DMS53 treated with DMSO at 0.1 percent for 48 hours (cell line): ENCODE measurements around the gene LXN.
A peak's percentile ranks its signal among the peaks of the same experiment; 100 is the strongest.

ENCODE experiments used
- DNase-seq: peaks from one replicate; lab custom pipeline; 2025; ENCODE audit not compliant: unreplicated experiment; lab: John Stamatoyannopoulos, UW

The LXN gene

GRCh38 chr3:158671821-158672214 is 630 bp downstream of the LXN start:
- no peak for DNase-seq

GRCh38 chr3:158668506-158668905 is 3.9 kb downstream of the LXN start:
- no peak for DNase-seq

DNA sequence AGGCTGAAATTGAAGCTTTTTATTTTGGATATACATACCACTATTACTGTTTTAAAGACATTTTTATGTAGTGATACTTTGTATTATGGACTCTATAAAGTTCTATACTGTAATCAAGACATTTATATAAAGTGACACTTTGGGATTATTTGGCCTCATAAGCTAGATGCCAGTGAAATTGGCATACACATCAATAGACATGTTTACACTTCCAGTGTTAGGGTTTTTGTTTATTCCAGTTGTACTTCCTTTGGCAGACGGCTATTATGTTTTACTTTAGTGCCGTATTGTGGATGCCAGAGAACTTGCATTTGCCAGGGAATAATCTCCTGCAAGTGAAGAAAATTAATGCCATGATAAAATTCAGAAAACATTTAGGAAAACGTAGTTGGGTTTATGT is 6.0 kb downstream of the LXN start:
- no peak for DNase-seq

DNA sequence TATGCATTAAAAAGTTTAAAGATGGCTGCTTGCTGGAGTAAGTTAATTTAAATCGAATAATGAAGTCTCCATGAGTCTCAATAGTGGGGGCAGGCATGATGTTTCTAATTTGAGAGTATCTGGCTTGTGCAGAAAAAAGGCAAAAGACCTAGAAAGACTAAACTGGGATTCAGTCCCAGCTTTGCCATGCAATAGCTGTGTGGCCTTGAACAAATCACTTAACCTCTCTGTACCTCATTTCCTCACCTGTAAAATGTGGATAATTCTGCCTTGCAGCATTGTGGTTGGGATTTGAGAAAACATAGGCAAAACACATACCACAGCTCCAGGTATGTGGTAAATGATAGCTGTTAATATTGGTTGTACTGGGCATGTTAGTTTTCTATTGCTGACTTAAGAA is 8.6 kb downstream of the LXN start:
- no peak for DNase-seq

GRCh38 chr3:158663246-158663645 is 9.2 kb downstream of the LXN start:
- DNase-seq = no peak

DNA sequence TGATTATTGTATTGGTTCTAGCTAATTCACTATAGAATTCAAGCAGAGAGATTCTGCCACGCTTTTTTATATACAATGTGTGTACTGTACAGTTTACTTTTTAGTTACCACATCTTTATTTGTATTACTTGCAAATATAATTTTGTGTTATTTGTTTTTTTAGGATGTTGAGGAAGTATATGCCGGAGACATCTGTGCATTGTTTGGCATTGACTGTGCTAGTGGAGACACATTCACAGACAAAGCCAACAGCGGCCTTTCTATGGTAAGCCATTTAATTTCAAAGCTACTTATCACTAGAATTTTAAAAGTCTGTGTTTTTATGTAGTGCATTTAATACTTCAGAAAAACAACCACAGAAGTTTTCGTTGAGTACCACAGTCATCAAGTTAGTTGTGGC is 11.7 kb downstream of the LXN start:
- no peak for DNase-seq

- DNase-seq = no peak
Measured at GRCh38 chr3:158659454-158660237, 12.8 kb downstream of the LXN start.

- DNase-seq = no peak
Measured at GRCh38 chr3:158658889-158659288, 13.6 kb downstream of the LXN start.

DNA sequence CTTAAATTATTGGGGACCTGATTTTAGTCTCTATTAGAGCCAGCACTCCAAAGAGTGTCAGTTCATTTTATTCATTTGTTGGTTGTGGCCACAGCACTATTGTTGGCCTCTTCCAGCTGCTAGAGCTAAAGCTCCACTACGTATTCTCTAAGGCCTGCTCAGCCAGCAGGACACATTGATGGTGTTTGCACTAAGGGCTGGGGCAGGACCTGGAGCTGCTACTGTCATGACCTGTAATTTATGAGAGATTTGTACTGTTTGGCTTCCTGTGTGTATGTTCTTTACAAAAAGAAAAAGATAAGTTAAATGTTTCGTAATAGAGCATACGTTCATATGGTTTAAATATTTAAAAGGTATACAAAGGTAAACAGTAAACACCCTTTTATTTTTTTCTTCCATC is 20.0 kb downstream of the LXN start:
- DNase-seq = no peak

GRCh38 chr3:158651192-158651591 is 21.3 kb downstream of the LXN start:
- DNase-seq = no peak

- DNase-seq = no peak
Measured at GRCh38 chr3:158649791-158650190, 22.7 kb downstream of the LXN start.

GRCh38 chr3:158644345-158644908 is 28.0 kb downstream of the LXN start, which contains the start of gene GFM1:
Gene GFM1, plus strand, starts transcription at chr3:158644527. Its CDS starts 108 bp downstream, at chr3:158644635.
- peak; percentile 94 for DNase-seq

- no peak for DNase-seq
Measured at GRCh38 chr3:158642474-158643210, 29.8 kb downstream of the LXN start.

DNA sequence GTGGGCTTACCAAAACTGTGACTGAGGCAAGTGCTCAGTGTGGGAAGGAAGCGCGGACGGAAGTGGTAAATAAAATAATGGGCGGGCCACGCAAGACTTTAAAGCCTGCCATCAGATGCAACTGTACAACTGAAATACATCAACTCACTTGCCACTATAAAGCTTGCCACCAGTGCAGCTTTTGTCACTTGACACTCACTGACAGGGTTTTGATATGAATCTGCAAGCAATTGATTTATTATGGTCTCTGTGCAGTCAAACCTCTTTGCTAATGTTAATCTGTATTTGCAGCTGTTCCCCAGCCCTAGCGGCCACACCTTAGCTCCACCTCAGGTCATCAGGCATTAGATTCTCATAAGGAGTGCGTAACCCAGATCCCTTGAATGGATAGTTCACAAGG is 30.4 kb downstream of the LXN start:
- DNase-seq = no peak

- DNase-seq = no peak
Measured at GRCh38 chr3:158640646-158641045, 31.8 kb downstream of the LXN start.

DNA sequence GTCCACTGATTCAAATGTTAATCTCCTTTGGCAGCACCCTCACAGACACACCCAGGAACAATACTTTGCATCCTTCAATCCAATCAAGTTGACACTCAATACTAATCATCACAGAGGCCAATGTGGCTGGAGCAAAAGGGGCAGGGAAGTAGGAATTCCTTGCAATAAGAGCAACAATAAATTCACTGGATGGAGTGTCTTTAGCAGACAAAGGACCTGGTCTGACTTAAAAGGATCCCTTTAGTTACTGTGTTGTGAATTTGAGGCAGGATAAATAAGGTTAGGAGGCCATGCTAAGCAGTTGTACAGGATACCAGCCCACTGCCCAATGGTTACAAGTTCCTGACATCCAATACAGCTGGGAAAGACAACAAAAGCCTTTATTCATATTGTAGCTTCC is 40.5 kb downstream of the LXN start:
- DNase-seq = no peak

- DNase-seq = no peak
Measured at GRCh38 chr3:158625881-158626280, 46.6 kb downstream of the LXN start.

GRCh38 chr3:158617982-158618875 is 54.2 kb downstream of the LXN start:
- no peak for DNase-seq
